ENCODE data around the gene SRRD.

- TF ChIP-seq, protein P1, sequence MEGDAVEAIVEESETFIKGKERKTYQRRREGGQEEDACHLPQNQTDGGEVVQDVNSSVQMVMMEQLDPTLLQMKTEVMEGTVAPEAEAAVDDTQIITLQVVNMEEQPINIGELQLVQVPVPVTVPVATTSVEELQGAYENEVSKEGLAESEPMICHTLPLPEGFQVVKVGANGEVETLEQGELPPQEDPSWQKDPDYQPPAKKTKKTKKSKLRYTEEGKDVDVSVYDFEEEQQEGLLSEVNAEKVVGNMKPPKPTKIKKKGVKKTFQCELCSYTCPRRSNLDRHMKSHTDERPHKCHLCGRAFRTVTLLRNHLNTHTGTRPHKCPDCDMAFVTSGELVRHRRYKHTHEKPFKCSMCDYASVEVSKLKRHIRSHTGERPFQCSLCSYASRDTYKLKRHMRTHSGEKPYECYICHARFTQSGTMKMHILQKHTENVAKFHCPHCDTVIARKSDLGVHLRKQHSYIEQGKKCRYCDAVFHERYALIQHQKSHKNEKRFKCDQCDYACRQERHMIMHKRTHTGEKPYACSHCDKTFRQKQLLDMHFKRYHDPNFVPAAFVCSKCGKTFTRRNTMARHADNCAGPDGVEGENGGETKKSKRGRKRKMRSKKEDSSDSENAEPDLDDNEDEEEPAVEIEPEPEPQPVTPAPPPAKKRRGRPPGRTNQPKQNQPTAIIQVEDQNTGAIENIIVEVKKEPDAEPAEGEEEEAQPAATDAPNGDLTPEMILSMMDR (IDR thresholded peaks at IDR 0.05; ENCODE audit: control extremely low read depth in 1 of 3, insufficient read depth in 1 of 3, low read depth in 1 of 3, low read length in 3 of 3), result no peak
- TF ChIP-seq RFX5 (IDR thresholded peaks at IDR 0.05; ENCODE audit: borderline replicate concordance, low read depth, low read length) (no peak), EZH2 (IDR thresholded peaks at IDR 0.05; ENCODE audit: low read depth, low read length, severe bottlenecking) (no peak), SIN3A (conservative IDR thresholded peaks at IDR 0.05 in 1 of 2, IDR thresholded peaks at IDR 0.05 in 1 of 2; ENCODE audit: low read depth in 1 of 2, low read length in 2 of 2) (no peak), NRF1 (IDR thresholded peaks at IDR 0.05; ENCODE audit: low read depth, low read length) (no peak), POLR2AphosphoS5 (IDR thresholded peaks at IDR 0.05; ENCODE audit: low read depth, low read length) (no peak), MAX (IDR thresholded peaks at IDR 0.05) (no peak), TEAD4 (IDR thresholded peaks at IDR 0.05; ENCODE audit: low read depth, low read length) (no peak), CREB1 (IDR thresholded peaks at IDR 0.05) (no peak), JUN (IDR thresholded peaks at IDR 0.05; ENCODE audit: low read depth, low read length) (no peak)
Measured at GRCh38 chr22:26492220-26492619, 8.5 kb downstream of the SRRD start.
